GM11168 (cell line): ENCODE data around the gene ZP2.
"Not testable (repeated sequence)": the region's sequence is repeated elsewhere in the genome, so short reads cannot be mapped to it uniquely, and the experiment has no call there.

Source experiments
- in situ Hi-C: fragments of 300-500 bp; cut with MboI; formaldehyde crosslinking; loops from one replicate; pipeline ENCODE4 v1.12.0; 2022; ENCODE audit warnings: low sequenced_read_pairs; ENCODE audit not compliant: unreplicated experiment

ZP2 gene

DNA sequence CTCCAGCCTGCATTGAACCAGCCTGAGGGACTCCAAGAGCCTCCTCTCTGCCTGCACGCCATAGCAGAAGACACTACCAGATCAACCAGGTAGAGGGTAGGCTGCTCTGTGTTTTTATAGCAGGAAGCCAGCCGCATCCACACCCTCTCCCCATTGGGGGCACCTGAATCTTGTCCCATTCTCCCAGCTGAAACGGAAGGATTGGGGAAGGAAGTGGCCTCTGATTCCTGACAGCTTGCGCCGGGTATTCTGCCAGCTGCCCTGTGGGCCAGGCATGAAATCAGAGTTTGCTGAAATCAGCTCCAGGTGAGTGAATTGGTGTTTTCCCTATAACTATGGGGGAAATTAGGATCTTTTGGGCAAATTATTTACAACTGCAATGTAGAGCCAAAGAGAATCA lies at the start of gene ZP2:
TSS of gene ZP2 (minus strand) at position 89 of the 400 bp plus-strand sequence. CDS start at position 62, 27 bp downstream.
- in situ Hi-C loops, result no loop called here

- in situ Hi-C loops, result no loop called here
These were observed 45.9 kb upstream of the ZP2 start for GRCh38 chr16:21257284-21257683.

DNA sequence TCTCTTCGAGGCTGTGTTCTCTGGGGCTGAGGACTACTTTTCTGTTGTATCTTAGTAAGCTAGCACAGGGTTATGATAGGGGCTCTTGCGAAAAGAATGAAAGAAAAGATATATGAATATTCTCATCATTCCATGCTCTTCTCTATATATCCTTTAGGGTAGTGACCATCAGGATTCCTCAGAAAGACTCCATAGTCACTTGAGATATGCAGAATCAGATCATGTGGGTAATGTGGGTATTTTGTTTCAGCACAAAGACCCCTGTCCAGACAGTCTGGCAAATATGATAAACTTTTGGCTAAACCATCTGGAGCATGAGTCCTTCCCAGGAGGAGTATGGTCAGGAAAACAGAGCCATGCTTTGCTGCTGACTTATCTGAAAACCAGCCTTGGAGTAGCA lies 45.3 kb upstream of the ZP2 start:
- in situ Hi-C loops, result no loop called here

DNA sequence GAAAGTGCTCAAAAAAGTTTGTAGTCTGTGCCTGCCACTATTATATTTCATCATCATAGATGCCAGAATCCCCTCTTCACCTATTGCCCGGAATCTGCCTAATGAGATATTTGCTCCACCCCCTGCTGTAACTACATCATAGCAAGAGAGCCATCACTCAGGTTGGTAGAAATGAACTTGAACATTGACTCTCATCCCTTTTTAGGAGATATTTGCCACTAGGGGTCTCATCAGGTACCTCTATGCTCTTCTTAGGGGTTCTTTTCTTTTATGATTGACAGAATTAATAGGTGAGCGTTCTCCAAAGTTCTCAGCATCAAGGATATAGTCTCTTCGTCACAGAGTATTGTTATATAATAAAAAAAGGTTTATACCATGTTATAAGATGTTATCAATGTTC lies 42.1 kb upstream of the ZP2 start:
- in situ Hi-C loops, result no loop called here

DNA sequence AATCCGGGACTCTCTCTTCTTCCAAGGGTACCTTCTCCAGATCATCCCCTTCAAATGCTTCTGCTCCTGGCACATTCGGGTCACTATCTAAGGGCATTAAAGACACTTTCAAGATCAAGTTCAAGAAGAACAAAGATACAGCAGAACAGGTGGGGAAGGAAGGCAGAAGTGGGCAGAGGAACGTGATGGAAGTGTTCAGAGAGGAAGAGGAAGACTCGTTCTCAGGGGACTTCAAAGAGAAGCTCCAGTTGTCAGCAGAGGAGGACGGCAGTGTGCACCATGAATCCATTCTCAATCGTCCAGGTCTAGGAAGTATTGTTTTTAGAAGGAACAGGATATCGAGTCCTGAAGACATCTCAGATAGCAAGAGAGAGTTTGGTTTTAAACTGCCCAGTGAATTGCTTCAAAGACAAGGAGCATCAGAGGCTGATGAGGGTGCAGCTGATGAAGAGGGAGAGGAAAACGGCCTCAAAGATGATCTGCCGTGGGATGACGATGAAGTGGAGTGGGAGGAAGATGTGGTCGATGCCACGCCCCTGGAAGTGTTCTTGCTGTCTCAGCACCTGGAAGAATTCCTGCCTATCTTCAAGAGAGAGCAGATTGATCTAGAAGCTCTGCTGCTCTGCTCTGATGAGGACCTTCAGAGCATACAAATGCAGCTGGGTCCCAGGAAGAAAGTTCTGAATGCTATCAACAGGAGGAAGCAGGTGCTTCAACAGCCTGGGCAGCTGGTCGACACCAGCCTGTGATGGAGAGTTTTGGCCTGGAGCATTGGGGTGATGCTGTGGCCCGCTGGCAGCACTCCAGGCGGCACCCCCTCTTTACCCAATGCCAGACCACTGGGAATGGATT lies 38.9 kb upstream of the ZP2 start:
- in situ Hi-C loops, result no loop called here

DNA sequence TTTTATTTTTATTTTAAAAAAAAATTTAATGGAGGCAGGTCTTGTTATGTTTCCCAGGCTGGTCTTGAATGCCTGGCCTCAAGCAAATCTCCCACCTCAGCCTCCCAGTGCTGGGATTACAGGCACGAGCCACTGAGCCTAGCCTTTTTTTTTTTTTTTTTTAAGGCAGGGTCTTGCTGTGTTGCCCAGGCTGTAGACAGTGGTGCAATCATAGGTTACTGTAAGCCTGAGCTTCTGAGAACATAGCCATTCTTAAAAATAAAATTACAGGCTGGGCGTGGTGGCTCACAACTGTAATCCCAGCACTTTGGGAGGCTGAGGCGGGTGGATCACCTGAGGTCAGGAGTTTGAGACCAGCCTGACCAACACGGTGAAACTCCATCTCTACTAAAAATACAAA lies 36.8 kb upstream of the ZP2 start:
- in situ Hi-C loops, result not testable (repeated sequence)

DNA sequence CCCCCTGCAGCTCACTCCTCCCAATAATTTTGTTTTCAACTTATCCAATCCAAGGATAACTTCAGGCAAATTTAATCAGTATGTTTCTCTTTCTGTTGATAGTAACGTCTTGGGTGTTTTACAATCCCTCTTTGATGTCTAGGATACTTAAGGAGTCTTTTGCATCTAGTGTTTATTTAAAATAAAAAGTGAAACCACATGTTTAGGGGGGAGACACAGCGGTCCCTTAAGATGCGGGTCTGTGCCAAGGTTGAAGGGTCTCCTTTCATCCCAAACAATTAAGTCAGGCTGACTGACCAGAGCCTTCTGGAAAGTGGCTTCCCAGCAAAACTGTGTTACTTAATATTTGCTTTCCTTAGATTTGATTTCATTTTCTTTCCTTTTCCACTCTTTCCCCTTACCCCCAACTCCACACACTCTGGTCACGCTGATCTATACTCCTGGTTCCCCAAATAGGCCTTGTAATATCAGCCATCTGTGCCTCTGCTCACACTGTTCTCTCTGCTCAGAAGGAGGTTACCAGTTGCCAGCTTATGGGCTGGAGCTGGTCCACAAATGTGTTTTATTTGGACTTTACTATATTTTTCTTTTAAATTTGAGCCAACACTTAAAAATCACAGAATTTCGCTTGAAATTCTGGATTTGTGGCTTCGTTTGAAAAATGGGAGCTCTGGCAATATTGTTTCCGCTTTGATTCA lies 33.3 kb upstream of the ZP2 start:
- in situ Hi-C loops, result no loop called here

DNA sequence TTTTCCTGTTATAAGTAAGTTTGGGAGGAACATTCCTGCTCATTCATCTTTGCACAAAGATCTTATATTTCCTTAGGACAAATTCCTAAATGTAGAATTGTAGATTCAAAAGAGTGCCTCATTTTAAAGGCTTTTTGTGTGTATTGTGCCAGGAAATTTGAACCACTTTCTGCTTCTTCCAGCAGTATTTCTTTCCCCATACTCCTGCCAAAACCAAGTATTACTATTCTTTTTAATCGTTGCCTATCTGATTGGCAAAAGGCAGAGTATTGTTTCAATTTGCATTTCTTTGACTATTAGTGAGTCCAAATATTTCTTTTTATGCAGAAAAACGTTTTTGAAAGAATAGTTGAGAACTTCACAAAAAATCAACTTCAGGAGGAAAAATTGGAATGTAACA lies 31.4 kb upstream of the ZP2 start:
- in situ Hi-C loops, result no loop called here

DNA sequence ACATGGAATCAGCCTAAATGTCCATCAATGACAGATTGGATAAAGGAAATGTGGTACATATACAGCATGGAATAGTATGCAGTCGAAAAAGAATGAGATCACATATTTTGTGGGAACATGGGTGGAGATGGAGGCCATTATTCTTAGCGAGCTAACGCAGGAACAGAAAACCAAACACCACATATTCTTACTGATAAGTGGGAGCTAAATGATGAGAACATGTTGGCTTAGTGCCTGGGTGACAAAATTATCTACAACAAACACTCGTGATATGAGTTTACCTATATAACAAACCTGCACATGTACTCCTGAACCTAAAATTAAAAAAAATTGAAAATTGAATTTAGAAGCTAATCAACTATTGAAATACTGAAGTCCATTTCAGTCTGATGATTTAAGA lies 28.3 kb upstream of the ZP2 start:
- in situ Hi-C loops, result no loop called here

DNA sequence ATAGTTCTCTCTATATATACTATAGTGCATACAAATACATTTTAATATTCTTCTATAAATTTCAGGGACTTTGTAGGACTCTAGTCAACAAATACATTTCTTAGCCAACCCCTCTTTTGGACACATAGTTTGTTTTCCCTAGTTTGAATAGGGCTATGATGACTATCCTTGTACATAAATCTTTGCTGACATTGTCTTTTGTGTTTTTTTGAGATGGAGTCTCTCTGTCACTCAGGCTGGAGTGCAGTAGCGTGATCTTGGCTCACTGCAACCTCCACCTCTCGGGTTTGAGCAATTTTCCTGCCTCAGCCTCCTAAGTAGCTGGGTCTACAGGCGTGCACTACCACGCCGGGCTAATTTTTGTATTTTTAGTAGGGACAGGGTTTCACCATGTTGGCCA lies 25.5 kb upstream of the ZP2 start:
- in situ Hi-C loops, result no loop called here

DNA sequence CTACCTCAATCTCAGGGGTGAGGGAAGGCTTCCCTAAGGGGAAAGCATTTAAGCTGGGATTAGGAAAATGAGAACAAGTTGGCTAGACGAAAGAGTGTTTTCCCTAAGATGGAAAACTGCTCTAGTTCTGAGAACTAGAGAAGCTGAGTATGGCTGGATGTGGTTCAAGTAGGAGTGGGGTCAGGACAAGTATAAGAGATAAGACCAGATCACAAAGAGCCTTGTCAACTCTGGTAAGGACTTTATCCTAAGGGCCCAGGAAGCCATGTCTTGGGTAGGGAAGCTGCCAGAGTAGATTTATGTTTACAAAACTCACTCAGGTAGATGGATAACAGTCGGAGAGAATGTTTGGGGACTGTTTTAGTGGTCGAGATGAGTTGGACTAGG lies 23.8 kb upstream of the ZP2 start:
- in situ Hi-C loops, result no loop called here

GRCh38 chr16:21233521-21234150 lies 22.3 kb upstream of the ZP2 start, which contains the start of gene ANKS4B:
TSS of gene ANKS4B (plus strand) at chr16:21233699. CDS start at chr16:21233738, 39 bp downstream.
- in situ Hi-C loops, result no loop called here

DNA sequence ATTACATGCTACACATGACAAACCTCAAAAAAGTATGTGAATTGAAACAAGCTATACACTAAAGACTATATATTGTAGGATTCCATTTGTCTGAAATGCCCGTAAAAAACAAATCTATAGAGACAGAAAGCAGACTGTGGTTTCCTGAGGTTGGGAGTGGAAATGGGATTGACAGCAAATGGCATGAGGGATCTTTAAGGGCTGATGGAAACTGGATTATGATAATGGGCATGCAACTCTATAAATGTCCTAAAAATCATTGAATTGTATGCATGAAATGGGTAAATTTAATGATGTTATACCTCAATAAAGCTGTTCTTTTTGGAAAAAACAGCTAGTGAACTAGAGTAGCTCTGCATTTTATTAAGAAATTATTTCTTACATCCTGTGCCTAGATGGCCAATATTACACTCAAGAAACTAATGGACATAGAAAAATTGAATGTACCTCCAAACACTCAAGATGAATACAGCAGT lies 21.7 kb upstream of the ZP2 start:
- in situ Hi-C loops, result no loop called here

- in situ Hi-C loops, result no loop called here
These were observed 17.0 kb upstream of the ZP2 start for GRCh38 chr16:21228361-21228872.

DNA sequence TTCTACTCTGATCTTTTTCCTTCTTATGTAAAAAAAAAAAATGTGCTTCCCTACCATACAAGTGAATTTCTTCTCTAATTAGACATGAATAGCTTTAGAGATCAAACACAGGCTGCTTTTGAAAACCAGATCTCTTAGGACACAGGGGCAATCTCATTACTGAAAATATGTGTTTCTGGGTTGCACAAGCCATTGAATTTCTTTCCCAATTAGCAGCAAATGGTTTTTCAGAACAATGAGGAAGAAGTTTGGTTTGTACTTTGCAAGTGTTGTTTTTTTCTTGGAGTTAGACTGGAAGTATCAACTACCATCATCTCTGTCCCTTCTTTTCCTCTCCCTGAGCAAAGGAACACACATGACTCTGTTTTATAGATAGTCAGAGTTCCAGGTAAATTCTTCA lies 16.5 kb upstream of the ZP2 start:
- in situ Hi-C loops, result no loop called here

- in situ Hi-C loops, result no loop called here
These were observed 15.4 kb upstream of the ZP2 start for GRCh38 chr16:21226749-21227148.

GRCh38 chr16:21224800-21225199 lies 13.4 kb upstream of the ZP2 start:
- in situ Hi-C loops, result no loop called here

DNA sequence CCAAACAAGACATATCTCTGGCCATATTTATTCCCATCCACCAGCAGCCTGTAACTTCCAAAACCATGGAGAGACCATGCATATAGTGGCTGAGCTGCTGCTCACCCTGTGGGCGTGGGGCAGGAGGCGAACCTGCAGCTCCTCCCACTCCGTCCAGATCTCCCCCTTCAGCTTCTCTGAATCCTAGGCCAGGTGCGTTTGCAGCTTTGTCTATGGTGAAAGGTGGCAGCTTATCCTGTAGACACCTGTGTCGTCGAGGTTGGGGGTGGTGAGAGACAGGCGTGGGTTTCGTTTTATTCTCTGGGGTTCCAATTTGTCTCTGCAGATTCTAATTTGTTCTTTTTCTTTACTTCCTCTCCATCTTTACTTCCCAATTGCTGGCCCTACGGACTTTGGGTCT lies 12.4 kb upstream of the ZP2 start:
- in situ Hi-C loops, result no loop called here

DNA sequence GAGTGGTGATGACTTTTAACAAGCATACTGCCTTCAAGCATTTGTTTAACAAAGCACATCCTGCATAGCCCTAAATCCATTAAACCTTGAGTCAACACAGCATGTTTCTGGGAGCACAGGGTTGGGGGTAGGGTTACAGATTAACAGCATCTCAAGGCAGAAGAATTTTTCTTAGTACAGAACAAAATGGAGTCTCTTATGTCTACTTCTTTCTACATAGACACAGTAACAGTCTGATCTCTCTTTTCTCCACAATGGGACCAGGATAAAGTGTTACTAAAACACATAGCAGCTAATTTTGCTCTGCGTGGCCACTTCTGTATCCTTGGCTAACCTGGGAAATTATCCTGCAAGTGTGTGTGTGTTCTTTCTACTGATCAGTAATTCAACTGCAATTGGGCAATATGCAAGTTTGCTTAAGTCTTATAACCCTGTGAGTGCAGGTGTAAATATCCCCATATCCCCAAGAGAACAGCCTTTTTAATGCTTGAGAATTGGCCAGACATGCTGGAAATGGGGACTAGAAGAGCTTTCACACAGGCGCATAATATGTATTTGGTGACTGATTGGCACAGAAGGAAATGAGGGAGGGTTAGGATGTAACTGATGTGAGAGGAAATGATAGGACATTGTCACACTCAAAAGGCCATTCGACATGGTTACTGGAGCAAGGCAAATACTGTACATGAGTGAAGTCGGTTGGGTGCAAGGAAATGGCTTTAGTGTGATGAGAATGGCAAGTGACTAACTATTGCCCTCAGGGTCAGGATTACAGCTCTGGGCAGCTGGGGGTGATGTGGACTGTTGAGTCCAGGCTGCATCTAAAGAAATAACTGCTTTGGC lies 11.3 kb upstream of the ZP2 start:
- in situ Hi-C loops, result no loop called here

DNA sequence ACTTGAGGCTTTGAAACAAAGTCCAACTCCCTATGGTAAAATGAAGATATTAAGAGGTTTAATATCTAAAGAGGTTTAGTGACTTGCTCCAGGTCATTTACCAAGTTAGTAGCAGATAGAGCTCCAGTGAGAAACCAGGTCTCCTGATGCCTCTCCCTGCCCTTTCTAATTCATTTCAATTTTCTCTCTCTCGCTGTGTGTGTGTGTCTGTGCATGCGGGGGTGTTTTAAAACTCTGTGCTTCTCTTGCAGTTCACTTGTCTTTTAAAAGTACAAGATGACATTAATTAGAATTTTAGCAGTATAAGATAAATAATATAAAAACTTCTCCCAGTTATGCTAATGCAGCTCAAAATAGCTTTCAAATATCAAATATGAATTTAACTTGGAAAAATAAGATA lies 8.2 kb upstream of the ZP2 start:
- in situ Hi-C loops, result no loop called here
